Measurements from ENCODE around the gene MMP13.

Gene MMP13

DNA sequence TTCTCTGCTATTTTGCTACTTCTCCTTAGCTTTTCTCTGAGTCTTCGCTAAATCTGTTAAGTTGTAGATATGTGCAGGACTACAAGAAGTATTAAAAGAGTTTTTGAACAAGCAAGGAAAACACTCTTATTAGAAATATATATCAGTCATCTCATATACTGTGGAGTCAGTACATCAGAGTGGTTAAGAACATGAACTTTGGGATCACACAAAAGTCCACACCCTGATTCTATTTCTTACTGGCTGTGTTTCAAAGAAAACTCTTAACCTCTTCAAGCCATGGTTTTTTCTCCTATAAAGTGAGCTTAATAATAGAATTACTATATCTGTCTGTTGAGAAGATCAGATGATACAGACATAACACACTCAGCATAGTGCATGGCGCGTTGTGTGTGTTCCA is 29.5 kb downstream of the MMP13 start:
- TF ChIP-seq REST (IDR thresholded peaks at IDR 0.05; ENCODE audit: low read depth) (no peak), RAD21 (IDR thresholded peaks at IDR 0.05; ENCODE audit: low read depth) (no peak), EP300 (IDR thresholded peaks at IDR 0.05; ENCODE audit: borderline replicate concordance) (no peak), CREB1 (IDR thresholded peaks at IDR 0.05; ENCODE audit: low read depth) (no peak), TAF1 (IDR thresholded peaks at IDR 0.05; ENCODE audit: low read depth) (no peak)

DNA sequence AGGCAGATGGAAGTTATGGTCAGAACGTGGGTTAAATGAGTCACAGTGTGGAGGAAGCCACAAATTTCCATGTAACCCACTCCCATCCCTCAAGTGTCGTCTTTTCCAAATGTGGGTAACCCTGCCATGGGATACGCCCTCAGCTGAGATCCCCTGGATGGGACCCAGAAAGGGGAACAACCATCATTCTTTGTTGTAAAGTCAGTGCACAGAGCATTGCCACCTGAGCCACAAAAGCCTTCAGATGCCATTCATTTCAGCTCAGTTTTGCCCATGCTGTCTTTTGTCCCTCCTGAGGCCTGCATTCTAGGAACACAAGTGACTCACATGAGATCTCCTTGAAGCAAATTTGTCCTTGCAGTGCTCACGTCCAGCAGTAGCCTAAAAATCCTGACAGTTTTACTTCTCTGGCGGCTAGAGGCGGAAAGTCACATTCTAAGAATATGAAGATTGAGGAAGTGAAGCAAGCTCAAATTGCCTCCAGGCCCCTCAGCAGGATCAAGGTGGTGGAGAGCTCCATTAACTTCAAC is 30.6 kb downstream of the MMP13 start:
- TF ChIP-seq TEAD4 (IDR thresholded peaks at IDR 0.05): no peak
- no peak for TF ChIP-seq FOXM1 (IDR thresholded peaks at IDR 0.05; ENCODE audit: borderline replicate concordance, low read depth)
- no peak for TF ChIP-seq CREB1 (IDR thresholded peaks at IDR 0.05; ENCODE audit: low read depth)
- no peak for TF ChIP-seq ZBTB7A (IDR thresholded peaks at IDR 0.05; ENCODE audit: low read depth)
- TF ChIP-seq RAD21 (IDR thresholded peaks at IDR 0.05; ENCODE audit: low read depth): no peak
- TF ChIP-seq, protein P1, sequence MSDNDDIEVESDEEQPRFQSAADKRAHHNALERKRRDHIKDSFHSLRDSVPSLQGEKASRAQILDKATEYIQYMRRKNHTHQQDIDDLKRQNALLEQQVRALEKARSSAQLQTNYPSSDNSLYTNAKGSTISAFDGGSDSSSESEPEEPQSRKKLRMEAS (IDR thresholded peaks at IDR 0.05): no peak
- no peak for TF ChIP-seq REST (IDR thresholded peaks at IDR 0.05; ENCODE audit: low read depth)
- no peak for TF ChIP-seq TCF12 (IDR thresholded peaks at IDR 0.05; ENCODE audit: low read depth)
- TF ChIP-seq EGR1 (IDR thresholded peaks at IDR 0.05): no peak
- TF ChIP-seq, protein P2, sequence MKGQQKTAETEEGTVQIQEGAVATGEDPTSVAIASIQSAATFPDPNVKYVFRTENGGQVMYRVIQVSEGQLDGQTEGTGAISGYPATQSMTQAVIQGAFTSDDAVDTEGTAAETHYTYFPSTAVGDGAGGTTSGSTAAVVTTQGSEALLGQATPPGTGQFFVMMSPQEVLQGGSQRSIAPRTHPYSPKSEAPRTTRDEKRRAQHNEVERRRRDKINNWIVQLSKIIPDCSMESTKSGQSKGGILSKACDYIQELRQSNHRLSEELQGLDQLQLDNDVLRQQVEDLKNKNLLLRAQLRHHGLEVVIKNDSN (IDR thresholded peaks at IDR 0.05): no peak
- no peak for TF ChIP-seq TAF1 (IDR thresholded peaks at IDR 0.05; ENCODE audit: low read depth)
- TF ChIP-seq CEBPB (IDR thresholded peaks at IDR 0.05): no peak
- TF ChIP-seq YY1 (IDR thresholded peaks at IDR 0.05; ENCODE audit: low read depth): no peak
- TF ChIP-seq EP300 (IDR thresholded peaks at IDR 0.05; ENCODE audit: borderline replicate concordance): no peak
- no peak for TF ChIP-seq NFIC (IDR thresholded peaks at IDR 0.05)

DNA sequence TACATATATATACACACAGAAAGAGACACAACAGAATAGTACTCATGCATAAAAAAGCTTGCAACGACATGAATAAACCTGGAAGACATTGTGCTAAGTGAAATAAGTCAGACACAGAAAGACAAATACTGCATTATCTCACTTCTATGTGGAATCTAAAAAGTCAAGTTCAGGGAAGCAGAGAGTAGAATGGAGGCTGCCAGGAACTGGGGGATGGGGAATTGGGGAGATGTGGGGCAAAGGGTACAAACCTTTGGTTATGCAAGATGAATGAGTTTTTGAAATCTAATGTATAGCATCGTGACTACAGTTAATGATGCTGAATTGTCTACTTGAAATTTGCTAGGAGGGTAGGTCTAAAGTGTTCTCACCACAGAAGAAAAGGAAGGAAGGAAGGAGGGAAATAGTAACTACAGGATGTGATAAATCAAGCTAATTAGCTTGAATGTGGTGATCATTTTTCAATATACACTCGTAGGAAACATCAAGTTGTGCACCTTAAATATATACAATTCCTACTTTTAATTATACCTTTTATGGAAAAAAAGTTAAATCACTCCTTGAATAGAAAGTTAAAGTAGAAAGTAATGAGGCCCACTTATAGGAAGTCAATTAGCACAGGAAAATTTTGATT is 33.8 kb downstream of the MMP13 start:
- no peak for TF ChIP-seq ZBTB7A (IDR thresholded peaks at IDR 0.05; ENCODE audit: low read depth)
- TF ChIP-seq, protein P2 (IDR thresholded peaks at IDR 0.05): no peak
- TF ChIP-seq CREB1 (IDR thresholded peaks at IDR 0.05; ENCODE audit: low read depth): no peak
- no peak for TF ChIP-seq TAF1 (IDR thresholded peaks at IDR 0.05; ENCODE audit: low read depth)
- TF ChIP-seq, protein P1 (IDR thresholded peaks at IDR 0.05): no peak
- no peak for TF ChIP-seq NFIC (IDR thresholded peaks at IDR 0.05)
- no peak for TF ChIP-seq FOXM1 (IDR thresholded peaks at IDR 0.05; ENCODE audit: borderline replicate concordance, low read depth)
- TF ChIP-seq YY1 (IDR thresholded peaks at IDR 0.05; ENCODE audit: low read depth): no peak
- TF ChIP-seq REST (IDR thresholded peaks at IDR 0.05; ENCODE audit: low read depth): no peak
- no peak for TF ChIP-seq TEAD4 (IDR thresholded peaks at IDR 0.05)
- TF ChIP-seq TCF12 (IDR thresholded peaks at IDR 0.05; ENCODE audit: low read depth): no peak
- no peak for TF ChIP-seq EGR1 (IDR thresholded peaks at IDR 0.05)
- TF ChIP-seq CEBPB (IDR thresholded peaks at IDR 0.05): no peak
- TF ChIP-seq RAD21 (IDR thresholded peaks at IDR 0.05; ENCODE audit: low read depth): no peak
- TF ChIP-seq EP300 (IDR thresholded peaks at IDR 0.05; ENCODE audit: borderline replicate concordance): no peak

DNA sequence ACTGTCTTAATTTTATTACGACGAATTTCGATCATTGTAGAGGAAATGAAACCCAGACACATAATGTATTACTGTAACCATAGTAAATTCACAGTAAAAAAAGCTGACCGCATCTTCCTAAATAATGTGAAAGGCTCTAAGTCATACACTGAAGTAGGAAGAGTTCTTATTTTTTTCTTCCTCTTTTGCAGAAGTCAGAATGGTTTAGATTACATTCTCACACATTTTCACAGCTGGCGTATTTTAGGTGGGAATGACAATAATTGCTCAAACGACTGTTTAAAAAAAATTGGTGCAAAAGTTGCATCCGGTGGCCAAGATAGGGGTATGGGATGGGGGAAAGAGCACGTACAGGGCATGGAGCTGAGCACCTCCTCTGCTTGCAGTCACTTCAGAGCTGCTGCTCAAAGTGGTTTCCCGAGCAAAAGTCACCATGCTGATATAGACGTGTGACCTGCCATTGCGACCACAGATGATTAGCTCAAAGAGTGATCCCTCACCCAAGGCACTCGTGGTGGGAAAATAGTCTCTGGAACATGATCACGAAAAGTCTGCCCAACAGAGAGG is 35.3 kb downstream of the MMP13 start:
- TF ChIP-seq, protein P2 (IDR thresholded peaks at IDR 0.05): no peak
- TF ChIP-seq TAF1 (IDR thresholded peaks at IDR 0.05; ENCODE audit: low read depth) (no peak), CREB1 (IDR thresholded peaks at IDR 0.05; ENCODE audit: low read depth) (no peak), TEAD4 (IDR thresholded peaks at IDR 0.05) (no peak), ZBTB7A (IDR thresholded peaks at IDR 0.05; ENCODE audit: low read depth) (no peak), NFIC (IDR thresholded peaks at IDR 0.05) (no peak), EP300 (IDR thresholded peaks at IDR 0.05; ENCODE audit: borderline replicate concordance) (no peak), REST (IDR thresholded peaks at IDR 0.05; ENCODE audit: low read depth) (no peak)
